HCT116 (cell line): Measurements from ENCODE around the gene ACTN3. TPM values are rescaled to one million over a fixed set of nuclear protein-coding genes. Genes with fewer than 3 reads are reported as not detected.

ENCODE experiments used
- ATAC-seq: fragments of 200-7000 bp; cut with Tn5 transposase; 2 replicates; pipeline ENCODE4 v1.9.1; 2020; ENCODE audit warnings: mild to moderate bottlenecking, moderate library complexity
- BruUV-seq: library from RNA; stranded (reverse); fragments of 400-500 nt; replicated peaks from 2 replicates; lab custom pipeline; 2021; lab: Mats Ljungman, UMichigan
- CTCF ChIA-PET: fragments of 300-600 bp; sonication (Branson Sonifier 250); formaldehyde crosslinking; loops from one replicate; lab custom pipeline; 2021; ENCODE audit warnings: antibody characterized with exemption; lab: Charles Lee
- POLR2A ChIA-PET: fragments of 300-600, 350-600 bp; sonication (Branson Sonifier 250); formaldehyde crosslinking; loops from one replicate; lab custom pipeline; 2021; ENCODE audit warnings: antibody characterized with exemption; lab: Charles Lee
- RAD21 ChIA-PET, 2 experiments: fragments of 300-600 bp; sonication (Branson Sonifier 250); formaldehyde crosslinking; loops; one replicate each; lab custom pipeline; 2023; ENCODE audit warnings: low total read pairs in 2 of 2; ENCODE audit not compliant: uncharacterized antibody in 2 of 2, unreplicated experiment in 2 of 2, low non-redundant PET in 1 of 2; lab: Charles Lee
- DNase-seq: peaks from one replicate; pipeline ENCODE4 v3.0.0-alpha.2; 2010; ENCODE audit warnings: low read depth, low spot score
- H2AFZ ChIP-seq: fragments of 200-600 bp; shearing (Covaris generic), sonication (generic); 2 replicates; pipeline ENCODE4 v1.6.1; 2017; ENCODE audit warnings: low read depth, mixed run types, mixed read lengths, antibody characterized with exemption, low read length; ENCODE audit not compliant: poor library complexity, severe bottlenecking
- H3K27ac ChIP-seq: 2 replicates; pipeline ENCODE4 v1.5.1; 2012; ENCODE audit warnings: low read depth, low read length
- H3K27me3 ChIP-seq: fragments of 200-600 bp; sonication (generic); 2 replicates; pipeline ENCODE4 v1.6.1; 2016; ENCODE audit warnings: mixed run types, low read length, mixed read lengths; ENCODE audit not compliant: insufficient read depth
- H3K36me3 ChIP-seq, 2 experiments: fragments of 200-500 bp in 1 of 2; fragments of 200-600 bp in 1 of 2; sonication (Bioruptor generic) in 1 of 2; sonication (generic) in 1 of 2; 2 replicates each; pipeline versions ENCODE4 v1.5.1 to v1.6.1; 2014 to 2016; ENCODE audit warnings: low read length in 2 of 2, inconsistent platforms in 1 of 2, mixed read lengths in 1 of 2, mixed run types in 1 of 2; ENCODE audit not compliant: insufficient read depth in 2 of 2, control insufficient read depth in 1 of 2
- H3K4me1 ChIP-seq, 2 experiments: fragments of 200-600 bp in 1 of 2; sonication (generic) in 1 of 2; 2 replicates each; pipeline versions ENCODE4 v1.5.1 to v1.6.1; 2012 to 2017; ENCODE audit warnings: low read length in 2 of 2, inconsistent platforms in 1 of 2, mild to moderate bottlenecking in 1 of 2, mixed read lengths in 1 of 2, mixed run types in 1 of 2, moderate library complexity in 1 of 2; ENCODE audit not compliant: insufficient read depth in 2 of 2, control insufficient read depth in 1 of 2
- H3K4me2 ChIP-seq: fragments of 200-600 bp; sonication (generic); 2 replicates; pipeline ENCODE4 v1.6.1; 2017; ENCODE audit warnings: mixed run types, low read length, mixed read lengths
- H3K4me3 ChIP-seq, 2 experiments: fragments of 200-600 bp in 1 of 2; sonication (generic) in 1 of 2; replicated peaks in 1 of 2; 2 replicates each; pipeline ENCODE4 v1.5.1; 2011 to 2016; ENCODE audit warnings: low read length in 2 of 2, control low read depth in 1 of 2, low read depth in 1 of 2, mild to moderate bottlenecking in 1 of 2, mixed read lengths in 1 of 2, mixed run types in 1 of 2
- H3K79me2 ChIP-seq: fragments of 200-600 bp; sonication (generic); 2 replicates; pipeline ENCODE4 v1.6.1; 2017; ENCODE audit warnings: mild to moderate bottlenecking, mixed run types, low read length, moderate library complexity, mixed read lengths; ENCODE audit not compliant: insufficient read depth
- H3K9ac ChIP-seq: fragments of 200-600 bp; sonication (generic); 2 replicates; pipeline ENCODE4 v1.6.1; 2016; ENCODE audit warnings: low read length, mixed read lengths
- H3K9me2 ChIP-seq: fragments of 200-600 bp; sonication (generic), shearing (Covaris generic); 2 replicates; pipeline ENCODE4 v1.6.1; 2017; ENCODE audit warnings: mixed run types, mild to moderate bottlenecking, moderate library complexity; ENCODE audit not compliant: insufficient read depth
- H3K9me3 ChIP-seq, 2 experiments: fragments of 200-500 bp in 1 of 2; fragments of 200-600 bp in 1 of 2; sonication (Bioruptor generic) in 1 of 2; sonication (generic) in 1 of 2; 2 replicates each; pipeline ENCODE4 v1.6.1; 2014 to 2017; ENCODE audit warnings: low read length in 2 of 2, mixed read lengths in 2 of 2, inconsistent platforms in 1 of 2, low read depth in 1 of 2, mild to moderate bottlenecking in 1 of 2, mixed run types in 1 of 2, moderate library complexity in 1 of 2; ENCODE audit not compliant: control insufficient read depth in 1 of 2, insufficient read depth in 1 of 2
- H4K20me1 ChIP-seq: fragments of 200-600 bp; sonication (generic), shearing (Covaris generic); 2 replicates; pipeline ENCODE4 v1.6.1; 2017; ENCODE audit warnings: mixed run types, mild to moderate bottlenecking, moderate library complexity; ENCODE audit not compliant: insufficient read depth
- CBX3 ChIP-seq: IDR thresholded peaks from 2 replicates; pipeline ENCODE4 v1.6.1; 2012; ENCODE audit warnings: low read depth
- CEBPB ChIP-seq: IDR thresholded peaks from 2 replicates; pipeline ENCODE4 v1.6.1; 2012; ENCODE audit warnings: low read depth
- EGR1 ChIP-seq: IDR thresholded peaks from 2 replicates; pipeline ENCODE4 v1.6.1; 2012; ENCODE audit warnings: low read depth
- ELF1 ChIP-seq: IDR thresholded peaks from 2 replicates; pipeline ENCODE4 v1.6.1; 2012; ENCODE audit warnings: low read depth, borderline replicate concordance
- EZH2phosphoT487 ChIP-seq: fragments of 200-600 bp; IDR thresholded peaks from 2 replicates; pipeline ENCODE4 v1.6.1; 2018; ENCODE audit warnings: antibody characterized with exemption, borderline replicate concordance
- JUND ChIP-seq: IDR thresholded peaks from 2 replicates; pipeline ENCODE4 v1.6.1; 2012
- POLR2A ChIP-seq: IDR thresholded peaks from 2 replicates; pipeline ENCODE4 v1.7.0; 2011; ENCODE audit warnings: borderline replicate concordance; ENCODE audit not compliant: insufficient read depth, insufficient read length; ENCODE audit errors: extremely low read depth
- RAD21 ChIP-seq: IDR thresholded peaks from 2 replicates; pipeline ENCODE4 v1.6.1; 2012; ENCODE audit warnings: low read depth, mild to moderate bottlenecking
- SIN3A ChIP-seq: IDR thresholded peaks from 2 replicates; pipeline ENCODE4 v1.6.1; 2012; ENCODE audit warnings: low read depth
- SP1 ChIP-seq: IDR thresholded peaks from 2 replicates; pipeline ENCODE4 v1.6.1; 2012; ENCODE audit warnings: low read depth
- SRF ChIP-seq: IDR thresholded peaks from 2 replicates; pipeline ENCODE4 v1.6.1; 2012; ENCODE audit warnings: low read depth
- TCF7L2 ChIP-seq: IDR thresholded peaks from 2 replicates; pipeline ENCODE4 v1.7.0; 2011; ENCODE audit warnings: borderline replicate concordance, inconsistent platforms; ENCODE audit not compliant: insufficient read depth, insufficient read length; ENCODE audit errors: extremely low read depth
- YY1 ChIP-seq: IDR thresholded peaks from 2 replicates; pipeline ENCODE4 v1.6.1; 2011; ENCODE audit warnings: low read length, low read depth, moderate library complexity, mild to moderate bottlenecking; ENCODE audit not compliant: insufficient replicate concordance; ENCODE audit errors: extremely low read depth
- intact Hi-C: fragments of 100-400 bp; cut with micrococcal nuclease; formaldehyde crosslinking; loops from 2 replicates; pipeline ENCODE4 v1.10.0; 2022
- total RNA-seq: library from RNA; stranded (reverse); gene quantifications from one replicate; pipeline ENCODE4 v1.2.1, GENCODE V29; 2021; ENCODE audit not compliant: unreplicated experiment
- TF ChIP-seq, protein P1 (sequence below): IDR thresholded peaks from 2 replicates; pipeline ENCODE4 v1.6.1; 2012
- TF ChIP-seq, protein P2 (sequence below), 3 experiments: fragments of 200-600 bp in 1 of 3; sonication (generic) in 1 of 3; IDR thresholded peaks in 2 of 3; conservative IDR thresholded peaks in 1 of 3; 2 replicates each; pipeline ENCODE4 v1.5.1; 2012 to 2017; ENCODE audit warnings: low read depth in 2 of 3, low read length in 2 of 3, antibody characterized with exemption in 1 of 3, borderline replicate concordance in 1 of 3, control low read depth in 1 of 3, mild to moderate bottlenecking in 1 of 3, mixed read lengths in 1 of 3, mixed run types in 1 of 3, moderate library complexity in 1 of 3; ENCODE audit not compliant: insufficient read depth in 1 of 3
- TF ChIP-seq, protein P3 (sequence below): IDR thresholded peaks from 2 replicates; pipeline ENCODE4 v1.6.1; 2012

Gene ACTN3
- total RNA-seq, 1 experiment from 2014 or later, result not detected

DNA sequence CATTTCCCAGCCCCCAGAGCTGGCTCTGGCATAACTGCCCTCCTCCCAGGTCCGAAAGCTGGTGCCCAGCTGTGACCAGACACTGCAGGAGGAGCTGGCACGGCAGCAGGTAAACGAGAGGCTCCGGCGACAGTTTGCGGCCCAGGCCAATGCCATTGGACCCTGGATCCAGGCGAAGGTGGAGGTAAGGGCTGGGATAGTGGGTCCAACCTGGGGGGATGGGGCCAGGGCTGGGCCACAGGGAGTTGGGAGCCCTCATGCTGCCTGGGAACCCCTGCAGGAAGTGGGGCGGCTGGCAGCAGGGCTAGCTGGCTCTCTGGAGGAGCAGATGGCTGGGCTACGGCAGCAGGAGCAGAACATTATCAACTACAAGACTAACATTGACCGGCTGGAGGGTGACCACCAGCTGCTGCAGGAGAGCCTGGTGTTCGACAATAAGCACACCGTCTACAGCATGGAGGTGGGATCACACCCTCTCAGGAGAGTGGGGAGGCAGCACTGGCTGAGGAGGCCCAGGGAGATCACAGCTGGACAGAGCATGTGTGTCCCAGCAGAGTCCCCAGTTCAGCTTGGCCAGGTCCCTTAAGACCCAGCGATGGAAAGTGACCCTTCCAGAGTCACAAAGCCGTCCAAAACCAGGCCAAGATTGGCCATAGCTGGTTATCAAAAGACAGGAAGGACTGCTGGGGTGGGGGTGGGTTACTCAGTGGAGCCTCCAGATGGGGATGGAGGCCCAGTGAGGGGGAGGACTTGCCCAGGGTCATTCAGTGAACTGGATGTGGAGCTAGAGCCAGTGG is 14.7 kb downstream of the ACTN3 start:
- intact Hi-C loops, result no loop called here
- Histone ChIP-seq H3K4me1 (no peaks in the 10 kb centered on the region), H3K4me3 (no peak overlapping the region), H3K36me3 (no peaks in the 10 kb centered on the region), H3K9me3 (no peaks in the 10 kb centered on the region), H3K79me2 (no peaks in the 10 kb centered on the region), H3K27ac (no peak overlapping the region), H3K4me2 (no peak overlapping the region), H3K9me2 (no peaks in the 10 kb centered on the region), H4K20me1 (no peaks in the 10 kb centered on the region), H3K27me3 (no peaks in the 10 kb centered on the region), H3K9ac (no peak overlapping the region), H2AFZ (no peak overlapping the region)
- no TSS peak for BruUV-seq
- CTCF ChIA-PET, result no interaction called here
- RAD21 ChIA-PET, result no interaction called here
- TF ChIP-seq SRF (no peak), JUND (no peak), RAD21 (no peak), CEBPB (no peak), SIN3A (no peak), ELF1 (no peak), POLR2A (no peak), CBX3 (no peak)
- TF ChIP-seq, protein P1, sequence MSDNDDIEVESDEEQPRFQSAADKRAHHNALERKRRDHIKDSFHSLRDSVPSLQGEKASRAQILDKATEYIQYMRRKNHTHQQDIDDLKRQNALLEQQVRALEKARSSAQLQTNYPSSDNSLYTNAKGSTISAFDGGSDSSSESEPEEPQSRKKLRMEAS, result no peak
- ATAC-seq (no peak), DNase-seq (no peak)
- POLR2A ChIA-PET, result interaction anchor here (0.8 kb wide), 1 partner anchor 12 kb away, joined by 3 read pairs; no protein-coding TSS in a partner anchor

DNA sequence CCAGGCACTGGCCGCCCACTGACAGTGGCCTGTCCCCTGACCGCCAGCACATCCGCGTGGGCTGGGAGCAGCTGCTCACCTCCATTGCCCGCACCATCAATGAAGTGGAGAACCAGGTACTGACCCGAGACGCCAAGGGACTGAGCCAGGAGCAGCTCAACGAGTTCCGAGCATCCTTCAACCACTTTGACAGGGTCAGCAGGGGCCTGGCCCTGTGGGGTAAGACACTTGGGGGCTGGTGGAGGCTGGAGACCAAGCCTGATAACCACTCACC is 15.2 kb downstream of the ACTN3 start:
- Histone ChIP-seq H3K9me2 (no peaks in the 10 kb centered on the region), H3K4me1 (no peaks in the 10 kb centered on the region), H3K4me2 (no peak overlapping the region), H2AFZ (no peak overlapping the region), H3K36me3 (no peaks in the 10 kb centered on the region), H3K79me2 (no peaks in the 10 kb centered on the region), H3K4me3 (no peak overlapping the region), H3K9me3 (no peaks in the 10 kb centered on the region), H3K27me3 (no peaks in the 10 kb centered on the region), H3K27ac (no peak overlapping the region), H4K20me1 (no peaks in the 10 kb centered on the region), H3K9ac (no peak overlapping the region)
- intact Hi-C loops, result no loop called here
- POLR2A ChIA-PET, result interaction anchor here (0.8 kb wide), 1 partner anchor 12 kb away, joined by 3 read pairs; no protein-coding TSS in a partner anchor
- BruUV-seq, result no TSS peak
- RAD21 ChIA-PET, result no interaction called here
- DNase-seq (no peak), ATAC-seq (no peak)
- CTCF ChIA-PET, result no interaction called here
- no peak for TF ChIP-seq SIN3A
- TF ChIP-seq POLR2A, result no peak
- no peak for TF ChIP-seq SP1
- TF ChIP-seq JUND, result no peak
- no peak for TF ChIP-seq EZH2phosphoT487
- no peak for TF ChIP-seq YY1
- no peak for TF ChIP-seq EGR1
- TF ChIP-seq, protein P2, sequence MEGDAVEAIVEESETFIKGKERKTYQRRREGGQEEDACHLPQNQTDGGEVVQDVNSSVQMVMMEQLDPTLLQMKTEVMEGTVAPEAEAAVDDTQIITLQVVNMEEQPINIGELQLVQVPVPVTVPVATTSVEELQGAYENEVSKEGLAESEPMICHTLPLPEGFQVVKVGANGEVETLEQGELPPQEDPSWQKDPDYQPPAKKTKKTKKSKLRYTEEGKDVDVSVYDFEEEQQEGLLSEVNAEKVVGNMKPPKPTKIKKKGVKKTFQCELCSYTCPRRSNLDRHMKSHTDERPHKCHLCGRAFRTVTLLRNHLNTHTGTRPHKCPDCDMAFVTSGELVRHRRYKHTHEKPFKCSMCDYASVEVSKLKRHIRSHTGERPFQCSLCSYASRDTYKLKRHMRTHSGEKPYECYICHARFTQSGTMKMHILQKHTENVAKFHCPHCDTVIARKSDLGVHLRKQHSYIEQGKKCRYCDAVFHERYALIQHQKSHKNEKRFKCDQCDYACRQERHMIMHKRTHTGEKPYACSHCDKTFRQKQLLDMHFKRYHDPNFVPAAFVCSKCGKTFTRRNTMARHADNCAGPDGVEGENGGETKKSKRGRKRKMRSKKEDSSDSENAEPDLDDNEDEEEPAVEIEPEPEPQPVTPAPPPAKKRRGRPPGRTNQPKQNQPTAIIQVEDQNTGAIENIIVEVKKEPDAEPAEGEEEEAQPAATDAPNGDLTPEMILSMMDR (IDR thresholded peaks at IDR 0.05 in 2 of 3, conservative IDR thresholded peaks at IDR 0.05 in 1 of 3; ENCODE audit: borderline replicate concordance in 1 of 3, insufficient read depth in 1 of 3, low read depth in 2 of 3, low read length in 2 of 3), result no peak
- TF ChIP-seq, protein P3, sequence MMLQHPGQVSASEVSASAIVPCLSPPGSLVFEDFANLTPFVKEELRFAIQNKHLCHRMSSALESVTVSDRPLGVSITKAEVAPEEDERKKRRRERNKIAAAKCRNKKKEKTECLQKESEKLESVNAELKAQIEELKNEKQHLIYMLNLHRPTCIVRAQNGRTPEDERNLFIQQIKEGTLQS, result no peak
- TF ChIP-seq ELF1, result no peak
- no peak for TF ChIP-seq CEBPB
- TF ChIP-seq TCF7L2, result no peak
